Stimulated activated CD8-positive, alpha-beta memory T cell treated with anti-CD3 and anti-CD28 coated beads, Interleukin-7, amount 100 ng/mL, for 48 hours (primary cell): Measurements from ENCODE around the gene PHLPP1.
"Not testable (repeated sequence)": the region's sequence is repeated elsewhere in the genome, so short reads cannot be mapped to it uniquely, and the experiment has no call there.

ENCODE experiments used
- DNase-seq, 2 donors: peaks; one replicate each; pipeline ENCODE4 v3.0.0-alpha.2; 2020; ENCODE audit warnings: low read depth in 1 of 2; ENCODE audit errors: extremely low read depth in 1 of 2

Gene PHLPP1

DNA sequence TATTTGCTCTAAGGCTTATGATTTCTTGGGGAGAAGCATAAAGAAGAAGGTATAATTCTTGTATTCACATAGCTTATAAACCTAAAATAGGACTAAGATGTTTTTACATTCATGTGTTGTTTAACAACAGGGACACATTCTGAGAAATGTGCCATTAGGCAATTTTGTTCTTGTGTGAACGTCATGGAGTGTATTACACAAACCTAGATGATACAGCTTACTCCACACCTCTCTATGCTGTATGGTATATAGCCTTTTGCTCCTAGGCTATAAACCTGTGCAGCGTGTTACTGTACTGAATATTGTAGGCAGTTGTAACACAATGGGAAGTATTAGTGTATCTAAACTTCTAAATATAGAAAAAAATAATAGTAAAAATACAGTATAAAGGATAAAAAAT, 92.1 kb downstream of the PHLPP1 start:
- no peak for DNase-seq

DNA sequence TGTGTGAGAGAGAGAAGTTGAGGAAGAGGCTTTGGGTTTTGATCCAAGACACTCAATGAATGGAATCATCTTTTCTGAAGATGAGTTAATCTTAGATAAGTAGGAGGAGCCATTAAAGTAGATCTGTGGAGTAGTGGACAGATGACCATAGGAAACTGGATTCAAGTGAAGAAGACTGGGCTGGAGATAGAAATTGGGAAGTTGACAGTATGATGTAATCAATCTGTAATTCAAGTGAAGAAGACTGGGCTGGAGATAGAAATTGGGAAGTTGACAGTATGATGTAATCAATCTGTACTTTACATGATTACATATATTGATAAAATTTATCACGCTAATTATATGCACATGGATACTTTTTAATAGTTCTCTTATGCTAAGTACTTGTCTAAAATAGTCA, 92.8 kb downstream of the PHLPP1 start:
- DNase-seq = no peak

DNA sequence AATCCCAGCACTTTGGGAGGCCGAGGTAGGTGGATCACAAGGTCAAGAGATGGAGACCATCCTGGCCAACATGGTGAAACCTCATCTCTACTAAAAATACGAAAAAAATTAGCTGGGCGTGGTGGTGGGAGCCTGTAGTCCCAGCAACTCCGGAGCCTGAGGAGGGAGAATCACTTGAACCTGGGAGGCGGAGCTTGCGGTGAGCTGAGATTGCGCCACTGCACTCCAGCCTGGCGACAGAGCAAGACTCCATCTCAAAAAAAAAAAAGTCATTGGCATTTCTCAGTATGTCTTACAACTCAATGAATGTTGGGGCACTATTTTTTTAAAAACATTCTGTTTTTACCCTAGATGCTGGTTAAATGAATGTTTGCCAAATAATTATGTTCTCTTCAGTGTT, 94.1 kb downstream of the PHLPP1 start:
- DNase-seq = not testable (repeated sequence)

DNA sequence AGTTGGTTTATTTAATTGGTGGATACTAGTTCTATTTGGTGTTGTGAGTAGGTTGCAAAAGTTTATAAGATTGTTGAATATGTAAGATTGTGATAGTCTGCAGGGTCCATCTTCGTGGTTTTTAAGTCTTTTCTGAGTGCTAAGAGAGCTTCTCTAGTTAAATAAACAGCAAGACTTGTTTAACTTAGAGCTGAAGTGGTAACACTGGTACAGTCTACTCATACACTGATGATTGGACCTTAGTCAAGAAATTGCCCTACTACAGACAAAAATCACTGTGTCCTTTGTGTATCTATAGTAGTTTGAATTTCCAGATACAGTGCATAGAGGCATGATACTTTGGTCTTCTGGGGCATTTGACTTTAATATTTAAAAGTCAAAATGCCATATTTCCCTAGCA, 94.6 kb downstream of the PHLPP1 start:
- DNase-seq = no peak

DNA sequence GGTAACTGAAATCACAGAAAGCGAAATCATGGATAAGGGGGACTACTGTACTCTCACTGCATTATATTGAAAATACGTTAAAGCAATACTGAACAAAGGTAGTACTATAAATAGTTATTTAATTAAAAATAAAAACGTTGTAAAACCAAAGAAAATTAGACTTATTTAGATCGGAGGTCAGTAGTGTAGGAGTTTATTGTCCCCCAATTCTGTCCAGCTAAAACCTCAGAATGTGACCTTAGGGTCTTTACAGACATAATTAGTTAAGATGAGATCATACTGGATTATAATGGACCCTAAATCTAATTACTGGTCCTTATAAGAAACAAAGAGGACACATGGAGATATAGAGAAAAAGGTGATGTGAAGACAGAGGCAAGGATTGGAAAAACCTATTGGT, 95.3 kb downstream of the PHLPP1 start:
- no peak for DNase-seq

DNA sequence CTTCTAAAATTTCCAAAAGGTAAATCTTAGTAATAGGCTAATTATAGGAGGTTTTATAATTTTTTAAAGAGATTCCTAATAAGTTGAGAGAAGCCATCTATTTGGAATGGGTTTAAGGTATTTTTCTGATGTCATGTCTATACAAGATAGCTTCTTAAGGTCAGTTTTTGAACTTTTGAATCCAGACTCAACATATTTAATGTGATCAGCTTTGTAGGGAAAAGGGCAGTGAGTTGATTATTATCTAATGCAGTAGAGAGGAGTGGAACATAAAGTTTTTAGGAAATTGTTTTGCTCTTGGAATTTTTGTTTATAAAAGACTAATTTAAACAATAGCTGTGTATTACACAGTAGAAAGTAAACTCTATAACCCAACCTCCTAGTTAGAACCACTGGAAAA, 96.3 kb downstream of the PHLPP1 start:
- no peak for DNase-seq

DNA sequence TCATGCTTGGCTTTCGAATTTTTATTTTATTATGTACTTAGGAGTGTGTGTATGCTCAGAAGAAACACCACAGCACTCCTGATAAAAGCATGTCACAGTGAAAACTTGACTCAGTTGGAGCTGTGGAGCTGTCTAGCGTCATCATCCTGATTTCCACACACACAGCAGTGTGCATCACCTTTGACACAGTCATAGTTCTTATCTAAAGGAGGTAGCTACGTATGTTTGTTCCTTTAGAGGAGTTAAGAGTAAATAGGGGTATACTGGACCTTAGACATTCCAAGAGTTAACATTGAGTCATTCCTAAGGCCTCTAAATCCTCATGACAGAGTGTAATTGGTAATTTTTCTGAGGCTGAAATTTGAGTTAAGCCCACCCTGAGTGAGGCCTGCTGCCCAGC, 96.9 kb downstream of the PHLPP1 start:
- no peak for DNase-seq

DNA sequence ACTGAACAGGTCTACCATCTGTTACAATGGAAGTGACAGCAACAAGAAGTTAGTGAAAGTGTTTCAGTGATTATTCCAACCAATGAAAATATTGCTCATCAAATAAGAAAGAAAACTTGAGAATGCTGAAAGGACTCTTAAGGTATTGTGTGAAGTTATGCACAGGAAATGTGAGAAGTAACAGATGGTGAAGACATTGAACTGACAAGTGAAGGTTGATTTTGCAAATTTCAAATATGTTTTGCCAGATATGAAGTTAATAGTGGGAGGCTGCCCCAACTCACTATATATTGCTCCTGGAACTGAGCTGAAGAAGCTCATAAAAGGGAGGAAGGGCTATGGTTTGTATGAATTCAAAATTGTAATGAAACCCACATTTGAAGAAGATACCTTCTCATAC, 97.5 kb downstream of the PHLPP1 start:
- no peak for DNase-seq

DNA sequence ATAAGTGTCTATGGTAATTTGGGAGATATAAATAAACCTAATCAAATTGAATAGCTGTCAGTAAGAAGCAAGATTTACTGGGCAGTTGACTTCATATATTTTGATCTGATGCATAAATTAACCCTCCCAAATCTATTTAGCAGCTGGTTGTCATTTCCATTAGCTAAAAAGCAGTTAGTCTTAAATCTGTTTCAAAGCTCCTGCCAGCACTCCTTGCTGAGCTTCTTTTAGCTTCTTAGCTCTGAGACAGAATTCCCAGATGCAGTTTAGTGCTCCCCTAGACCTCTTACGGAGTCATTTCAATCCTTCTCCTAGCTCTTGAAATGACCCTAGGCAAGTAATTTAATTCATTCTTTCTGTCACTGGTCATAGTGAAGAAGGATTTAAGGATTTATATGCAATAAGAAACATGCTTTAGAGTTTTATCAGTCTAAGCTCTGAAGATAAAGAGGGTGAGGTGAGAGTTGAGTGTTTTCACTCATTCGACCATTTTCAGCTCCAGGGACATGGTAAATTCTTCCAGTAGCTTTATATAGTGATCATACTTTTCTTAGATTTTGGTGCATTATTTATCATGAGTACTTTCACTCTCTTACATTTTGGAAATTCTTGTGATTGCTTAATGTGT, 98.9 kb downstream of the PHLPP1 start:
- no peak for DNase-seq

DNA sequence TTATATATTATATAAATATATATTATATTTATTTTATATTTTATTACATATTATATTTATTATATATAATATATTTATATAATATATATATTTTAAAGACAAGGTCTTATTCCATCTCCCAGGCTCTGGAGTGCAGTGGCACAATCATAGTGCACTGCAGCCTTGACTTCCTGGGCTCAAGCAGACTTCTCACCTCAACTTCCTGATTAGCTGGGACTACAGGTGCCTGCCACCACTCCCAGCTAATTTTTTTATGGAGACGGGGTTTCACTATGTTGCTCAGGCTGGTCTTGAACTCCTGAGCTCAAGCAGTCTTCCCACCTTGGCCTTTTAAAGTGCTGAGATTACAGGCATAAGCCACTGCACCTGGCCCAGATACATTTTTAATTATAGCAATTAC, 110.0 kb downstream of the PHLPP1 start:
- DNase-seq = no peak

DNA sequence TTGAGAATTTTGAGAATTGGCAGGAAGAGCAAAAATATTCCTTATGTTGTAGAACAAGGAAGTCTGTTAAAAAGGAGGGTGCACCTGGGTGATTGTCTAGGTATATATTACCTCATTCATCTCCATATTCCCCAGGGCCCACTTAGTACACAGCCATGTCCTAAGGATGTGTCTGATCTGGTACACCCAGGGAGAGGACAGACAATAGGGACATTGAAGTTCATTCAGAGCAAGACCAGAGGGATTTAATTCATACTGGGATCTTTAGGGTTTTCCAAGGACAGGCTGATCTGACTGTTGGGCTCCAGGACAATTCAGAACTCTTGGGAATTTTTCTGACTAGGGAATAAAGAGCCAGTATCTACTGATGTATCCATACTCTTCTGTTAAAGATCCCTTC, 112.1 kb downstream of the PHLPP1 start:
- DNase-seq = no peak

DNA sequence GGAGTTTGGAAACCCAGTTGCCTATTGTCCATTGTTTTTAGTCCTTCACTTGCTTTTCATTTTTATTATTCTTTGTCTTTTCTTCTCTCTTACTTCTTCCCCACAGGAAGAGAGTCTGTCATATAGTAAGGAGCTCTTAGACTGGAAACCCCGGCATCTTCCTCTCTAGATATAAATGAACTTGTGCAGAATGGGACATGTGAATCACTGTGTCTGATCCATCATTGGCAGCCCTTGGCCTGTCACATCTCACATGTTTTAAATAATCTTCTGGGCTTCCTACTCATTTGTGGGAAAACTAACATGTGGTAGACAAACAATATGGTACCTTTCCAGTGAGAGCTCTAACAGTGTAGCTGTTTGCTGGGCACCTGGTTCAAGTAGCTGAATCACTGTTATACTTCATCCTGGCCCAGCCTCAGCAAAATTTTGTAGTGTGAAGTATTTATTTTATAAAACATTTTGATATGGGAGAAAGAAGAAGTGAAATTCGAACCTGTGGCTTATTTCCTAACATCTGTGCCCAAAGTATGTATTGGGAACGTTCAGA, 112.8 kb downstream of the PHLPP1 start:
- DNase-seq = no peak

DNA sequence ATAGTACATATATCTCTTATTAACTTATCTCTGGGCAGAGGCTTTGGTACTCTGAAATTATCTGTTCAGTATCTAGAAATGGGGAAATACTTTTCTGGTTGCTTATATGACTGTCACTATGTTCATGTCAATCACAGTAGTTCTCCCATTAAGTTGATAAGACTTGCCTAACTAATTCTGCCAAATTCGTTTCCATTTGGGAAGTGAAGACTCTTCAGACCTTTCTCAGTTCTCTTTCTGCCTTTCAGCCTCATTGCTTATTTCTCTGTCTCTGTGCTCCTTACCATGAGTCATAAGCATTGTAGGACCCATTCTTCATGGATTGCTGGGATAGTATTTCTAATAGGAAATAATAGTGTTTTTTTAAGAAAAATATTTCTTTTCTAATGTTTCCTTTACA, 113.5 kb downstream of the PHLPP1 start:
- DNase-seq = no peak

DNA sequence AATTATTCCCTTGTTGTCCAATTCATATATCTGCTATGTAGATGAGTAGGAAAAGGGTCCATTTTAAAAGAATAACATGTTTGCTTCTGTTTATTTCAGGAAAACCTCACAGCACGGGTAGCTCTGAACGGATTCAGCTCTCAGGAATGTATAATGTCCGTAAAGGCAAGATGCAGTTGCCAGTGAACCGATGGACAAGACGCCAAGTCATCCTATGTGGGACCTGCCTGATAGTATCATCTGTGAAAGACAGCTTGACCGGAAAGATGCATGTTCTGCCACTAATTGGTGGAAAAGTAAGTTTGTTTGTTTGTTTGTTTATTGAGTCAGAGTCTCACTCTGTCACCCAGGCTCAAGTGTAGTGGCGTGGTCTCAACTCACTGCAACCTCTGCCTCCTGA, 114.6 kb downstream of the PHLPP1 start:
- DNase-seq = no peak

DNA sequence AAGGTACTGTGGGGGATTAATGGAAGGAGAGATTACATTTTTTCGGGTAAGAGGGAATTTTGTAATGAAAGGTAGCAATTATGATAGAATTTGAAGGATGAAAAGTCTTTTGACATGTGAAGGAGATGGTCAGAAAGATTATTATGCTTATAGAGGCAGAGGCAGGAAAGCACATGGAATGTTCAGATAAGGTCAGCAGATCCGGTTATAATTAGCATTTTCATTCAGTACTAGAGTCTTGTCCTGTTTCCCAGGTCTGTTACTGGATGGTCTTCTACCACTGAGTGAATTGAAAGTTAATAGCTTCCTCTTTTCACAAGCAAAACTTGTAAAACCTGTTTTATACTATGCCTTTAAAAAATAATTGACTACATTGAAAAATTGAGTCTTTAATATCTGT, 116.9 kb downstream of the PHLPP1 start:
- DNase-seq = no peak

DNA sequence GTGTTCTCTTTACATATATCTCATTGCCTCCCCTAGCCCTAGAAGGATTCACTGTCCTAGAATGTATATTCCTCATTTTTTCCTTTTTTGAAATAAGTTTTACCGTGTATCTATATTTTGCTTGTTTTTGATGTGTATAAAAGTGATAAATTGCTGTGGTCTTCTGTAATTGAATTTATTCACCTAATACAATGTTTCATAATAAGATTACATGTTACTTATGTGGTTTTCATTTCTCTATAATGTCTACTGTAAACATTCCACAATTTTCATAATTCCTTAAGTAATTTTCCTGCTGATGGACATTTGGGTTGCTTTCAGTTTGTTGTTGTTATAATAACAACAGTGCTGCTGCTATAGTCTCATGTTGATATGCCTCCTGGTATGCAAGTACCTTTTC, 118.2 kb downstream of the PHLPP1 start:
- DNase-seq = no peak

DNA sequence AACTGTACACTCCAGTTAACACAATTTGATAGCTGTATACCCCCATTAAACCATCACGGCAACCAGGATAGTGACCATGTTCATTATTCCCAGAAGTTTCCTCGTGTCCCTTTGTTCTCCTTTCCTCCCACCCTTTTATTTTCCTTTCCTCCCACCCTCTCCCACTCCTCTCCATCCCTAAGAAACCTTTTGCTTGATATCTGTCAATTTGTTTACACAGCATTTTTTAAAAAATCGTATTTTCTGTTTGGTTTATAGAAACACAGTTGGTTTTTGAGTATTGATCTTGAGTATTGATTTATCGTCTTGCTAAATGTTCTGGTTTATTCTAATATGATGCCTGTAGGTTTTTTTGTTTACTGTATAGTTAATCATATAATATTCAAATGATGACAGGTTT, 119.4 kb downstream of the PHLPP1 start:
- DNase-seq = no peak

DNA sequence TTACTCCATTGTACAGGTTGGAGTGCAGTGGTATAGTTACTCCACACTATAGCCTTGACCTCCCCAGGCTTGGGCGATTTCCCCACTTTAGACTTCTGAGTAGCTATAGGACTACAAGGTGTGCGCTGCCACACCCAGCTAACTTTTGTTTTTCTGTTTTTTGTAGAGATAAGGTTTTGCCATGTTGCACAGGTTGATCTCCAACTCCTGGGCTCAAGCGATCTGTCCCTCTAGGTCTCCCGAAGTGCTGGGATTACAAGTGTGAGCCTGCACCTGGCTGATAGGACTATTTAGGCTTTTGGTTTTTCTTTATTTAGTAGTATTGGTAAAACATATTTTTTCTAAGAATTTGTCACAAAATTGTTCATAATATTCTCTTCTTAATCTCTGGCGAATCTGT, 121.7 kb downstream of the PHLPP1 start:
- DNase-seq = no peak

DNA sequence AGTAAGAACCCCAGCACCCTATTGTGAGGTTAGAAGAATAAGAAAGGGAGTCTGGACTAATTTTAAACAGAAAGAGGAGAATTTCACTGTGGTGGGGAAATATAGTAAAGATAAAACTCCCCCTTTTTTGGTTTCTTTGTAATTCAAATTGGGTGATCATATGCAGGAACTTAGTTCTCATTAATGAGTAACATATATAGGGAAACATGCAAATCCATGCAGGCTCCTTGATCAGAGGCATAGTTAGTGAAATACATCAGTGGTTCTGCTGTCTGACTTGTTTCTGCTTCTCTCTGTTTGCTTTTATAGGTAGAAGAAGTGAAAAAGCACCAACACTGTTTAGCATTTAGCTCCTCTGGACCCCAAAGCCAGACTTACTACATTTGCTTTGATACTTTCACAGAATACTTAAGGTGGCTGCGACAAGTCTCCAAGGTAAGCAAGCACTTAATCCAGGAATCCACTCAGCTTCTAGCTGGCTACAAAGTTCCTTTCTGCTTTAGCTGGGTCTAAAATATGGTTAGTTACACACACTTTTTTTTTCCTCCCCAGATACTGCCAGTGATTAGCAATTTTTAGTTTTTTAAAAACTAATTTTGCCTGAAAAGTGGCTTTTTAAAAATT, 123.2 kb downstream of the PHLPP1 start:
- DNase-seq = no peak

DNA sequence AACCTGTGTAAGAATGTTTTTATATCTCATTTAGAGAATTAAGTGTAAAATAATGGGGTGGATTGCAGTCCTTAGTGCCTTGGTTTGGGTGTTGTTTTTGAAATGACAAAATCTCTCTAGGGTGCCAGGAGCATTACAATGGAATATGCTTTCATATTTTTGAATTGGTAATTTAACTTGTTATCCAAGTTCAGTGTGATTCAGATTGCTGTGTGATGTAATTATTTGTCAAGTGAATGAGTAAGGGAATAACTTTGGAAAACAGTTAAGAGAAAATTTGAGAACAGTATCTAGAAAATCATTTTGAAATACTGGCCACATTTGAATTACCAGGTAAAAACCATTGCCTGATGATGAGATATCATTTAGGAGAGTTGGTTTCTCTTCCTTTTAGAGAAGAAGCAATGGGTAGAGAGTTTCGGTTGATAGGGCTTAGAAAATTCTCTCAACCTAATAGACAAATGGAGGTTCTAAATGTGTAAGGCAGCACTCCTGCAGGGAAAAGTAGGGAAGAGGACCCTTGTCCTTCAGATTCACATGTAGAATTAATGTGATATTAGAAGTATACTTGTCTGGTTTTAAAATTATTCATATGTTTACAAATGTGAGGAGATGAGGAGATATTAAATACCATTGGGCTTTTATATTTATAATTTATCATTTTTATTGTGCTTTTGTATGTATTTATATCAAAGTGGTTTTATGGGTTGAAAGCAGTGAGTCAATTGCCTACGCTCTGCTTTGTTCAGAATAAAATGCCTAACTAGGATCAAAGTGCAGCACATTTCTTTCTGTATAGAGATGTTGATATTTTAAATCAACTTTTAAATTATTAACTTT, 124.8 kb downstream of the PHLPP1 start:
- no peak for DNase-seq

DNA sequence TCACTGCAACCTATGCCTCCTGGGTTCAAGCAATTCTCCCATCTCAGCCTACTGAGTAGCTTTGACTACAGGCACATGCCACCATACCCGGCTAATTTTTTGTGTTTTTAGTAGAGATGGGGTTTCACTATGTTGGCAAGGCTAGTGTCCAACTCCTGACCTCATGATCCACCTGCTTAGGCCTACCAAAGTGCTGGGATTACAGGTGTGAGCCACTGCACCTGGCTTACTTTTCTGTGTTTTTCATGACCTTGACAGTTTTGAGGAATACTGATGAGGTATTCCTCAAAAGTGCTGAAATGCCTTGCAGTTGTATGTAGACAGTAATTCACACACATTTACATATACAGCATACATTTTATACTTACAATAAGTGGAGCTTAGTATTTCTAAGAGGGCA, 126.1 kb downstream of the PHLPP1 start:
- DNase-seq = no peak

DNA sequence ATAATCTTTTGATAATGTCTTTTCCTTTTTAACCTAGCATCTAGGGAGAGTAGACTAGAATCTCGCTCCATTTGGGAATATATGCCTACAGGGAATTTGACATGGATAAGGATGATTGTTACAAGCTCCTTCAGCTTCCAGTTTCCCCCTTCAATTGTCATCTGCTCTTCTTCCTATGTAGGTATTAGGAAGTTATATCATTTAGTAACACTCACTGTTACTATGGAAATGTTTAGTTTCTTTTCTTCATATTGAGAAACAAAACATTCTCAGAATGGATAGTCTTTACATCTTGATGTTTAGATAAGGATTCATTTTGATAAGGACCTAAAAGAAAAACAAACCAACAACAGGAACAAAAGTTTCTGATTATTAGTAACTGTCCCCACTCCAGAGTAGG, 127.6 kb downstream of the PHLPP1 start:
- DNase-seq = no peak
